Cardiac fibroblast (primary cell): ENCODE data around the gene ME1.
A peak's percentile ranks its signal among the peaks of the same experiment; 100 is the strongest.
"Not testable (repeated sequence)": the region's sequence is repeated elsewhere in the genome, so short reads cannot be mapped to it uniquely, and the experiment has no call there.

Source experiments
- DNase-seq, 2 donors: peaks; one replicate each; pipeline versions ENCODE4 v3.0.0 to v3.0.0-alpha.2; 2010; ENCODE audit warnings: low read depth in 2 of 2
- H3K4me3 ChIP-seq, 2 donors: replicated peaks in 1 of 2; 1 replicate in 1 of 2; 2 replicates in 1 of 2; pipeline ENCODE4 v1.5.1; 2011; ENCODE audit warnings: low read depth in 2 of 2, low read length in 2 of 2, mild to moderate bottlenecking in 2 of 2, moderate library complexity in 1 of 2
- TF ChIP-seq, protein P1 (sequence below): IDR thresholded peaks from one replicate; pipeline ENCODE4 v1.5.1; 2011; ENCODE audit warnings: low read depth, mild to moderate bottlenecking, low read length, inconsistent platforms

Gene ME1

GRCh38 chr6:83198486-83199172 lies 232.2 kb downstream of the ME1 start:
- TF ChIP-seq, protein P1, sequence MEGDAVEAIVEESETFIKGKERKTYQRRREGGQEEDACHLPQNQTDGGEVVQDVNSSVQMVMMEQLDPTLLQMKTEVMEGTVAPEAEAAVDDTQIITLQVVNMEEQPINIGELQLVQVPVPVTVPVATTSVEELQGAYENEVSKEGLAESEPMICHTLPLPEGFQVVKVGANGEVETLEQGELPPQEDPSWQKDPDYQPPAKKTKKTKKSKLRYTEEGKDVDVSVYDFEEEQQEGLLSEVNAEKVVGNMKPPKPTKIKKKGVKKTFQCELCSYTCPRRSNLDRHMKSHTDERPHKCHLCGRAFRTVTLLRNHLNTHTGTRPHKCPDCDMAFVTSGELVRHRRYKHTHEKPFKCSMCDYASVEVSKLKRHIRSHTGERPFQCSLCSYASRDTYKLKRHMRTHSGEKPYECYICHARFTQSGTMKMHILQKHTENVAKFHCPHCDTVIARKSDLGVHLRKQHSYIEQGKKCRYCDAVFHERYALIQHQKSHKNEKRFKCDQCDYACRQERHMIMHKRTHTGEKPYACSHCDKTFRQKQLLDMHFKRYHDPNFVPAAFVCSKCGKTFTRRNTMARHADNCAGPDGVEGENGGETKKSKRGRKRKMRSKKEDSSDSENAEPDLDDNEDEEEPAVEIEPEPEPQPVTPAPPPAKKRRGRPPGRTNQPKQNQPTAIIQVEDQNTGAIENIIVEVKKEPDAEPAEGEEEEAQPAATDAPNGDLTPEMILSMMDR, result no peak
- DNase-seq, result peak in 1 of 2 donors; percentile 76
- H3K4me3 ChIP-seq, result no peak overlapping the region

DNA sequence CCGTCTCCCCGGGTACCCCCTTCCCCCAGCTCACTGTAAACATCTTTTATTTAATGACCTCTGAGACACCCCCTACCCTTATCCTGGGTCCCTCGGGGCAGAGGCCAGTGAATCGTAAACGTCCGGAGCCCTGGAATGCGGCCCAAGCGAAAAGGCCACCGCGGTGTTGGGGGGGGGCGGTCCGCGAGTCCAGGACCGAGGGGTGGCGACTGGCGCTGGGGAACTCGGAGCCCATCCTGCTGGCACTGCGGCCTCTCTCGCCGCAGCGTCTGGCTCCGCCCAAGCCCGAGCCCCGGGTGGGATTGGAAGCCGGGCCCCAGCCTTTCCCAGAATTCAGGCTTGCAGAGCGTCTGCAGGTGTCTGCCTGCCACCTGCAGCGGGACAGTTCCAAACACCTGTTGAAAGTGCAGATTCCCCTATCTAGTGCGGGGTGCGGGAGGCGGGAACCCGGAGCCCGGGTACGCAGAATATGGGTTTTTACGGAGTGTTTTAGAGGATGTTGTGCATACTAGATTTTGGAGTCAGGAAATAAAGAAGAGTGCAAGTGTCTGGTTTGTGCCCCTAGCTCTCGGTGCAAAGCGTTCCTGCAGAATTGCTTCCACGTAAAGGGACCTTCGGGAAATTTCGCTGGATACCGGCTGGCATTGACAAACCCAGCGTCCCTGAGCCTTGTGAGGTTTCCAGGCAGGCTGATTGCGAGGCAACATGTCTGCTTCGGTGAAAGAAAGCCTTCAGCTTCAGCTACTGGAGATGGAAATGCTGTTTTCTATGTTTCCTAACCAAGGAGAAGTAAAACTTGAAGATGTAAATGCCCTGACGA lies 236.9 kb downstream of the ME1 start:
- peak overlapping the region; percentile 85 to 93 for H3K4me3 ChIP-seq
- DNase-seq, result peak; percentile 10 to 37
- TF ChIP-seq, protein P1, result no peak

- peak; percentile 85 to 88 for DNase-seq
- TF ChIP-seq, protein P1, result no peak
Observed at GRCh38 chr6:83192871-83193746, 237.7 kb downstream of the ME1 start, which contains the start of the genes PGM3 and RWDD2A. Gene PGM3, minus strand, starts transcription at chr6:83193265. Its CDS starts 2,253 bp downstream, at chr6:83191012. Gene RWDD2A, plus strand, starts transcription at chr6:83193357. Its CDS starts 1,095 bp downstream, at chr6:83194452.

DNA sequence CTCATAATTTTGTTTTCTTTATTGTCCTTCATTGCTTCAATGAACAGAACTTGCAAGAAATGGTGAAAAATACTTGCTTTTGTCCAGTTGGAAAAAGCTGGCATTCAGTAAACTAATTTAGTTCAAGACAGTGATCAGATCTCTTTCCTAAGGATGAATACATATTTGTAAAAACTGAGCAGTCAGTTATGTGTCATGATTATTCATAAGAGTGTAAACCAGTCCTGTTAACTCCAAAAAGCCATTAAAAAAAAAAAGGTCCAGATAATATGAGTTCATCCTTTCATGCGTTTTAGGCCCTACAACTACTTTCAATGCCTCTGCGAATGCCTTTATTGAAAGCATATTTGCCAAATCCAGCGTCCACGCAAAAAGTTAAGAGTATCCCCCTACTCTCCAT lies 238.4 kb downstream of the ME1 start:
- DNase-seq, result peak in 1 of 2 donors; percentile 54
- H3K4me3 ChIP-seq, result peak overlapping the region; percentile 85 to 93
- TF ChIP-seq, protein P1, result no peak

More at GRCh38 chr6:83192871-83193746, 237.7 kb downstream of the ME1 start, which contains the start of the genes PGM3 and RWDD2A:
- H3K4me3 ChIP-seq, result peak within 1 kb of the TSS; percentile 85 to 93

DNA sequence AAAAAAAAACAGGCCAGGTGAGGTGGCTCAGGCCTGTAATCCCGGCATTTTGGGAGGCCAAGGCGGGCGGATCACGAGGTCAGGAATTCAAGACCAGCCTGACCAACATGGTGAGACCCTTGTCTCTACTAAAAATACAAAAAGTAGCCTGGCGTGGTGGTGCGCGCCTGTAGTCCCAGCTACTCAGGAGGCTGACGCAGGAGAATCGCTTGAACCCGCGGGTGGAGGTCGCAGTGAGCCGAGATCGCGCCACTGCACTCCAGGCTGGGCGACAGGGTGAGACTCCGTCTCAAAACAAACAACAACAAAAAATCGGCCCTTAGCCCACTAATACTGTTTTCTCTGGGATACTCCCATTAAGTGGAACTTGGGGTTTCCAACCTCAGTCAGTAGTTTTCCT lies 238.9 kb downstream of the ME1 start:
- H3K4me3 ChIP-seq, result peak overlapping the region; percentile 85 to 93
- not testable (repeated sequence) for DNase-seq

DNA sequence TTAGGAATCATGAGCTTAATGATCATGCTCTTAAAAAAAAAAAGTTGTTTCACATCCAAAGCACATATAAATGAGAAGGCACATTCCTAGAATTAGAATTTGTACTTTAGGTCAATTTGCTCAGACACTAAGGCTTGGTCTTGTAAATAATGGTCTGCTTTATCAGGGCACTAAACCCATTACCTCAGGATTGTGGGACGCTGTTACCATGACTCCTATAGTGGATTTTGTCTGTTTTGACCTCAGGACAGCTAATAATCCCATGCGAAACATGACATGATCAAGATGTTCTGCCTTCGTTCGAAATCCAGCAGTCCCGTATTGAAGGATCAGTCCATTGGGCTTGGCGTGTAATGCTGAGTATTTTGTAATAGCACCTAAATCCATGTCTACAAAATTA lies 240.2 kb downstream of the ME1 start:
- DNase-seq, result no peak
- no peak overlapping the region for H3K4me3 ChIP-seq
- TF ChIP-seq, protein P1, result no peak
